HG03025 (cell line): Measurements from ENCODE around the gene MYH14.

ENCODE experiments used
- ATAC-seq: cut with Tn5 transposase; IDR thresholded peaks from one replicate; pipeline ENCODE4 v1.9.1; 2021; ENCODE audit warnings: mild to moderate bottlenecking, moderate library complexity; ENCODE audit not compliant: unreplicated experiment, low FRiP score

MYH14 gene

GRCh38 chr19:50313812-50314536 lies 110.6 kb downstream of the MYH14 start:
- ATAC-seq: no peak

GRCh38 chr19:50314724-50315708 lies 111.6 kb downstream of the MYH14 start:
- no peak for ATAC-seq

GRCh38 chr19:50315773-50316448 lies 112.5 kb downstream of the MYH14 start:
- ATAC-seq: no peak

DNA sequence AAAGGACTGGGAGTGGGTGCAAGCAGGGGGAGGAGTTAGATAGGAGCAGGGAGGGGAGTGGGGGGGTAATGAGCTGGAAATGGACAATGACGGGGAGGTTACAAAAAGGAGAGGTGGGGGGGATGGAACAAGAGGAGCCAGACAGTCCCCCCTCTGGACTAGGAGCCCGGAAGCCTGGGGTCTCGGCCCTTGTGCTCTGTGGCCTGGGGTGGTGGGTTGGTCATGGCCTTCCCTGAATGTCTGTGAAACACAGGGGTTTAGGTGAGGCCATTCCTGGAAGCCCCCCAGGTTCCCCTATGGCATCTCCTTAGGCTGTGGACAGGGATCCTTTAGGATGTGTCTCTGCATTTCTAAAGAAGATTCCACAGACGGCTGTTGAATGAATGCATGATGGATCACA lies 113.7 kb downstream of the MYH14 start:
- no peak for ATAC-seq

GRCh38 chr19:50318438-50318837 lies 115.0 kb downstream of the MYH14 start:
- no peak for ATAC-seq

DNA sequence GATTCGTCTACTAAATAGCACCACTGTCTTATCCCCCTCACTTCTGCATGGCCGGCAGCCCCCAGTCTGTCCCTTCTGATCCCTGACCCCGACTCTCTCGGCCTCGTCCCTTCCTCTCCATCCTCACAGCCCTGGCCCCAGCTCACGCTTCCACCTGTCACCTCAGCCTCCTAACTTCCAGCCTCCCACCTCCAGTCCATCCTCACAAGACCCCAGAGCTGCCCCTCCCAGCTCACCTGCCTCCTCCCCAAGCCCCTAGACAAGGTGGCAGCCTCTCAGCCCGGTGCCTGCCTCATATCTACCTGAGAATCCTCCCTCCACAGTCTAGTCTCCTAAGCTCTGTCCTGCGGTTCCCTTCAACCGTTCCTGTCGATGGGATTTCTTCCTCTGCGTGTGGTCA lies 115.7 kb downstream of the MYH14 start:
- no peak for ATAC-seq

- ATAC-seq: no peak
These were observed 116.6 kb downstream of the MYH14 start for GRCh38 chr19:50320051-50320450.

DNA sequence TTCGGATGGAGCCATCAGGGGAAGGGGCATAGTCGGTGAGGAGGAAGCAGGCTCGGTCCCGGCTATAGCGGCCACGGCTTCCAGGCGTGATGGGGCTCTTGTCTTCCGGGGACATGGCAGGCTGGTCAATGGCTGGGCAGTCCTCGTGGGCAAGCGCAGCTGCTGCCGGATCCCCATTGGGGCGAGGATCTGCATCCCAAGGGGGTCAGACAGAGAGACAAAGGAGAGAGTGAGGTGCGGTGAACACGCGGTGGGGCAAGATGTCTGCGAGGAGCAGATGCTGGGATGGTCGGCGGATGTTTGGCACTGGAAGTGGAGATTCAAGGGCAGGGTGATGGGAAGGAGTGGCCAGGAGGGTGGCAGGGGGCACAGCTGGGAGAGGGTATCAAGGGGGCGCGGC lies 117.2 kb downstream of the MYH14 start:
- ATAC-seq: no peak

DNA sequence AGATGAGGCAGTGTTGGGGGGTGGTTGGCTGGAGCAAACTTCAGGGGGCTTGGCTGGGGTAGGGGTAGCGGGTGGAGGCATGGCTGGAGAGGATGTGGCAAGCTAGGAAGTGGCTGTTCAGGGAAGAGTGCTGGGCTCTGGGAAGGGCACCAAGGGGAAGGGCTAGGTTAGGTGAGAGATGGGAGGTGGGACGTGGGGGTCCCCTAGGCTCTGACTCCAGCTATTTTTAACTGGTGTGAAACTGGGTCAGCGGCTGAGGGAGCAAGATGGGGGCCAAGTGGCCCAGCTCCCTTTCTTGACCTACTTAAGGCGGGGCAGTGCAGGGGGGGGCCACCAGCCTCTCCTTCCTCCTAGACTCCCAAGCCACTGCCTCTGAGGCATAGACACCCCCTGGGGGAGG lies 118.4 kb downstream of the MYH14 start:
- no peak for ATAC-seq

- no peak for ATAC-seq
These were observed 118.8 kb downstream of the MYH14 start for GRCh38 chr19:50322234-50322633.

GRCh38 chr19:50322931-50323781 lies 119.7 kb downstream of the MYH14 start:
- no peak for ATAC-seq

DNA sequence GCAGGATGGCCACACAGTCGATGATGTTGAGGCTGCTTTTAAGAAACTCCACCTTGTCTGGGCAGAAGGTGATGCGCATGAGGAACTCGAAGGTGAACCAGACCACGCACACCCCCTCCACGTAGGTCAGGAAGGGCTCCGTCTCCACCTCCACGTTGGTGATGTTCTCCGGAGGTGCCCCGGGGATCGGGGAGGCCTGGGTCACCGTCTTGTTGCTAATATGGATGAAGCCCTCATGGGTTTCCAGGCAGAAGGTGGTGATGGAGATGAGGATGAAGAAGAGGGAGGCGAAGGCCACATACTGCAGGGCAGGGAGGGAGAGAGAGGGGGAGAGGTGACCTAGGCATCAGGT lies 120.3 kb downstream of the MYH14 start:
- ATAC-seq: no peak

- no peak for ATAC-seq
These were observed 120.9 kb downstream of the MYH14 start for GRCh38 chr19:50324331-50324730.

- no peak for ATAC-seq
These were observed 122.1 kb downstream of the MYH14 start for GRCh38 chr19:50325310-50326100.

- ATAC-seq: no peak
These were observed 122.8 kb downstream of the MYH14 start for GRCh38 chr19:50326101-50326664.

GRCh38 chr19:50327013-50327412 lies 123.6 kb downstream of the MYH14 start:
- no peak for ATAC-seq

DNA sequence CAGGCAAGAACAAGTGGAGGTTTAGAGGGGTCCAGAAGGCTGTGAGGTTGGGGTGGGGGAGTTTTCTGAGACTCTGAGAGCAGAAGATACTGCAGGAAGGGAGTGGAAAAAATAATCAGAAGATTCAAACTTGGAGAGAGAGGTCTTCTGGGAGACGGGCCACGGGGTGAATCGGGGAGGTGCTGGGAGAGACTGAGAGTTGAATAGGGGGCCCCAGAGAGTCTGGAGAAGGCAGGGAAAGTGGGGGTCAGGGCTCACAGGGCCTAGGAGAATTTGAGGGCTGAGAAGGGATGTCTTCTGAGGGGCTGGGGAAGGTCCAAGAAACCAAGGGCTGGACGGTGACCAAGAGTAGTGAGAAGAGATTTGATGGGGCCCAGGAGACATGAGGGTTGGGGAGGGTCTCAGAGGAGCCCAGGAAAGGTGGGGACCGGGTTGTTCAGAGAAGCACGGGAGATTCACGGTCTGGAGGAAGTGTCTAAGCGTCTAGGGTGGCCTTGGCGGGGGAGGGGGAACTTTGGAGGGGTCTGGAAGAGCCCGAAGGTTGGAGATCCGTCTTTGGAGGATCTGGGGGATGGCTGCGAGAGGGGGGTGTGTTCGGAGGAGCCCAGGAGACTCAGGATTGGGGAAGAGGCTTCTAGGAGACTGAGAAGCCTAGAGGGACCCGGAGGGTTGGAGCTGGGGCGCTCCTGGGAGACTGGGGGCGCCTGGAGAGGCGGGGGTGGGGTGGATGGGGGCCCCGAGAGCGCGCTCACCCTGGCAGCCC lies 124.2 kb downstream of the MYH14 start:
- ATAC-seq: no peak

- no peak for ATAC-seq
These were observed 124.9 kb downstream of the MYH14 start for GRCh38 chr19:50328224-50328872.
